ENCODE results near the gene VMP1. TPM values are rescaled to one million over a fixed set of nuclear protein-coding genes. Genes with fewer than 3 reads are reported as not detected.

Gene VMP1
- total and polyA plus RNA-seq, 2 of the 13 experiments (the other 11 are each of a cell fraction or from before 2014, with no cell fraction given): 186 to 271 TPM

DNA sequence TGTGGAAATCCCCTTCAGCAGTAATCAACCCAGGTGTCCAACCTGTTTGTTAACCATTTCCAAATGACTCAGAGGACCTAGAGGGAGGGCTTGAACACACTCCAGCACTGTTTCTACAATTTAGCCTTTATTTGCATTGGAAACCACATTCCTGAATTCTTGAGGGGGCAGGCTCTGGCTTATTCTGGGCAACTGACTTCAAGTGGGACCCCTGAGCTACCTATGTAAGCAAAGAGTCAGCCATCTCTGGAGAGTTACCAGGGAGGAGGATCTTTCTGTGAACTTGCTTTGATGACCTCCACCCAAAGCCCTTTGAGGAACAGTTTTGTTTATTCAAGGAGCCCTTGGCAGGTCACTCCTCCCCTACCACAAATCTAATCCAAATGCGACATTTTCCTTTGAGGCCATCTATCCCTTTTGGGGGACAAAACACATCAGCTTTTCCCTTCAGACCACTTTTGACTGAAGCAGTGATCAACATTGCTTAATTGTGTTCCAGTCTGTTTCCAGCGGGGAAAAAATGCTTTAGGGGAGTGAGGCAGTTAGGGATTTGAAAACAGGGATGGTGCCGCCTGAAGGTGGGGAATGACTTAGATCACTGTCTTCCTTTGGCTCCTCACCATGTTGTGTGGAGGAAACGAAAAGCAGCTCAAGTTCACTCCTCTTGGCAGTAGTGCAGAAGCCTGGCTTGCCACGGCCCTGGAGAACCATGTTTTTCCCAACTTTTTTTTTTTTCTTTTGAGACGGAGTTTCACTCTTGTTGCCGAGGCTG is 139.1 kb downstream of the VMP1 start (continued):
- TF ChIP-seq PCBP1 (IDR thresholded peaks at IDR 0.05; ENCODE audit: borderline replicate concordance, low read depth, low read length) (no peak), TAF1 (CRISPR knock-in tag; IDR thresholded peaks at IDR 0.05) (0 out of 2 replicates have a peak, but pooled peaks have one; percentile 4), ZNF205 (CRISPR knock-in tag; IDR thresholded peaks at IDR 0.05) (peak; percentile 22), HOXA5 (CRISPR knock-in tag; IDR thresholded peaks at IDR 0.05) (peak; percentile 94), POLR2G (IDR thresholded peaks at IDR 0.05; ENCODE audit: low read depth, low read length) (peak; percentile 59), MTA1 (CRISPR knock-in tag; IDR thresholded peaks at IDR 0.05; ENCODE audit: borderline replicate concordance) (0 out of 2 replicates have a peak, but pooled peaks have one; percentile 23), ZFP36L2 (CRISPR knock-in tag; IDR thresholded peaks at IDR 0.05) (0 out of 2 replicates have a peak, but pooled peaks have one; percentile 59), ZNF546 (CRISPR knock-in tag; conservative IDR thresholded peaks at IDR 0.05) (no peak), ZNF484 (CRISPR knock-in tag; IDR thresholded peaks at IDR 0.05; ENCODE audit: borderline replicate concordance, low read depth) (no peak), SOX5 (CRISPR knock-in tag; IDR thresholded peaks at IDR 0.05; ENCODE audit: borderline replicate concordance) (no peak; the same call in 1 of the 2 replicates), PAX8 (CRISPR knock-in tag; IDR thresholded peaks at IDR 0.05; ENCODE audit: borderline replicate concordance) (no peak), ZMYM4 (CRISPR knock-in tag; IDR thresholded peaks at IDR 0.05) (no peak), WIZ (CRISPR knock-in tag; IDR thresholded peaks at IDR 0.05) (no peak), HDAC1 (CRISPR knock-in tag; IDR thresholded peaks at IDR 0.05) (peak; percentile 75), HNRNPK (IDR thresholded peaks at IDR 0.05; ENCODE audit: low read depth, low read length, poor library complexity, severe bottlenecking) (no peak)
- TF ChIP-seq, protein P1, sequence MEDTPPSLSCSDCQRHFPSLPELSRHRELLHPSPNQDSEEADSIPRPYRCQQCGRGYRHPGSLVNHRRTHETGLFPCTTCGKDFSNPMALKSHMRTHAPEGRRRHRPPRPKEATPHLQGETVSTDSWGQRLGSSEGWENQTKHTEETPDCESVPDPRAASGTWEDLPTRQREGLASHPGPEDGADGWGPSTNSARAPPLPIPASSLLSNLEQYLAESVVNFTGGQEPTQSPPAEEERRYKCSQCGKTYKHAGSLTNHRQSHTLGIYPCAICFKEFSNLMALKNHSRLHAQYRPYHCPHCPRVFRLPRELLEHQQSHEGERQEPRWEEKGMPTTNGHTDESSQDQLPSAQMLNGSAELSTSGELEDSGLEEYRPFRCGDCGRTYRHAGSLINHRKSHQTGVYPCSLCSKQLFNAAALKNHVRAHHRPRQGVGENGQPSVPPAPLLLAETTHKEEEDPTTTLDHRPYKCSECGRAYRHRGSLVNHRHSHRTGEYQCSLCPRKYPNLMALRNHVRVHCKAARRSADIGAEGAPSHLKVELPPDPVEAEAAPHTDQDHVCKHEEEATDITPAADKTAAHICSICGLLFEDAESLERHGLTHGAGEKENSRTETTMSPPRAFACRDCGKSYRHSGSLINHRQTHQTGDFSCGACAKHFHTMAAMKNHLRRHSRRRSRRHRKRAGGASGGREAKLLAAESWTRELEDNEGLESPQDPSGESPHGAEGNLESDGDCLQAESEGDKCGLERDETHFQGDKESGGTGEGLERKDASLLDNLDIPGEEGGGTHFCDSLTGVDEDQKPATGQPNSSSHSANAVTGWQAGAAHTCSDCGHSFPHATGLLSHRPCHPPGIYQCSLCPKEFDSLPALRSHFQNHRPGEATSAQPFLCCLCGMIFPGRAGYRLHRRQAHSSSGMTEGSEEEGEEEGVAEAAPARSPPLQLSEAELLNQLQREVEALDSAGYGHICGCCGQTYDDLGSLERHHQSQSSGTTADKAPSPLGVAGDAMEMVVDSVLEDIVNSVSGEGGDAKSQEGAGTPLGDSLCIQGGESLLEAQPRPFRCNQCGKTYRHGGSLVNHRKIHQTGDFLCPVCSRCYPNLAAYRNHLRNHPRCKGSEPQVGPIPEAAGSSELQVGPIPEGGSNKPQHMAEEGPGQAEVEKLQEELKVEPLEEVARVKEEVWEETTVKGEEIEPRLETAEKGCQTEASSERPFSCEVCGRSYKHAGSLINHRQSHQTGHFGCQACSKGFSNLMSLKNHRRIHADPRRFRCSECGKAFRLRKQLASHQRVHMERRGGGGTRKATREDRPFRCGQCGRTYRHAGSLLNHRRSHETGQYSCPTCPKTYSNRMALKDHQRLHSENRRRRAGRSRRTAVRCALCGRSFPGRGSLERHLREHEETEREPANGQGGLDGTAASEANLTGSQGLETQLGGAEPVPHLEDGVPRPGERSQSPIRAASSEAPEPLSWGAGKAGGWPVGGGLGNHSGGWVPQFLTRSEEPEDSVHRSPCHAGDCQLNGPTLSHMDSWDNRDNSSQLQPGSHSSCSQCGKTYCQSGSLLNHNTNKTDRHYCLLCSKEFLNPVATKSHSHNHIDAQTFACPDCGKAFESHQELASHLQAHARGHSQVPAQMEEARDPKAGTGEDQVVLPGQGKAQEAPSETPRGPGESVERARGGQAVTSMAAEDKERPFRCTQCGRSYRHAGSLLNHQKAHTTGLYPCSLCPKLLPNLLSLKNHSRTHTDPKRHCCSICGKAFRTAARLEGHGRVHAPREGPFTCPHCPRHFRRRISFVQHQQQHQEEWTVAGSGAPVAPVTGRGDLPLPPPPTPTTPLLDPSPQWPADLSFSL (CRISPR knock-in tag; IDR thresholded peaks at IDR 0.05): peak; percentile 49; the same call in 1 of the 2 replicates
- TF ChIP-seq, protein P2, sequence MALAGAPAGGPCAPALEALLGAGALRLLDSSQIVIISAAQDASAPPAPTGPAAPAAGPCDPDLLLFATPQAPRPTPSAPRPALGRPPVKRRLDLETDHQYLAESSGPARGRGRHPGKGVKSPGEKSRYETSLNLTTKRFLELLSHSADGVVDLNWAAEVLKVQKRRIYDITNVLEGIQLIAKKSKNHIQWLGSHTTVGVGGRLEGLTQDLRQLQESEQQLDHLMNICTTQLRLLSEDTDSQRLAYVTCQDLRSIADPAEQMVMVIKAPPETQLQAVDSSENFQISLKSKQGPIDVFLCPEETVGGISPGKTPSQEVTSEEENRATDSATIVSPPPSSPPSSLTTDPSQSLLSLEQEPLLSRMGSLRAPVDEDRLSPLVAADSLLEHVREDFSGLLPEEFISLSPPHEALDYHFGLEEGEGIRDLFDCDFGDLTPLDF (CRISPR knock-in tag; IDR thresholded peaks at IDR 0.05): peak; percentile 53; the same call in 1 of the 2 replicates
- TF ChIP-seq, protein P3, sequence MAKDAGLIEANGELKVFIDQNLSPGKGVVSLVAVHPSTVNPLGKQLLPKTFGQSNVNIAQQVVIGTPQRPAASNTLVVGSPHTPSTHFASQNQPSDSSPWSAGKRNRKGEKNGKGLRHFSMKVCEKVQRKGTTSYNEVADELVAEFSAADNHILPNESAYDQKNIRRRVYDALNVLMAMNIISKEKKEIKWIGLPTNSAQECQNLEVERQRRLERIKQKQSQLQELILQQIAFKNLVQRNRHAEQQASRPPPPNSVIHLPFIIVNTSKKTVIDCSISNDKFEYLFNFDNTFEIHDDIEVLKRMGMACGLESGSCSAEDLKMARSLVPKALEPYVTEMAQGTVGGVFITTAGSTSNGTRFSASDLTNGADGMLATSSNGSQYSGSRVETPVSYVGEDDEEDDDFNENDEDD (CRISPR knock-in tag; IDR thresholded peaks at IDR 0.05; ENCODE audit: borderline replicate concordance): no peak
